ENCODE measurements around the gene OSGEP.
"Not testable (repeated sequence)": the region's sequence is repeated elsewhere in the genome, so short reads cannot be mapped to it uniquely, and the experiment has no call there.

The OSGEP gene

GRCh38 chr14:20469242-20469889 is 14.8 kb upstream of the OSGEP start, which contains the start of gene PNP:
Gene PNP, plus strand, starts transcription at chr14:20469406. Its CDS starts 119 bp downstream, at chr14:20469525.
- DNase-seq, result peak; percentile 80

GRCh38 chr14:20468764-20469241 is 14.2 kb upstream of the OSGEP start:
- DNase-seq, result no peak

- peak; percentile 97 for DNase-seq
Observed at GRCh38 chr14:20461225-20462141, 6.9 kb upstream of the OSGEP start, which contains the start of gene PIP4P1. Gene PIP4P1, minus strand, starts transcription at chr14:20461434. Its CDS starts 109 bp downstream, at chr14:20461325.

GRCh38 chr14:20460458-20461224 is 6.0 kb upstream of the OSGEP start:
- DNase-seq, result peak; percentile 51

- no peak for DNase-seq
Observed at GRCh38 chr14:20458031-20458789, 3.6 kb upstream of the OSGEP start.

GRCh38 chr14:20456971-20457370 is 2.4 kb upstream of the OSGEP start:
- DNase-seq, result no peak

GRCh38 chr14:20455355-20456300 is 1.0 kb upstream of the OSGEP start:
- DNase-seq, result no peak

GRCh38 chr14:20452831-20453230 is 1.8 kb downstream of the OSGEP start:
- not testable (repeated sequence) for DNase-seq

GRCh38 chr14:20446889-20447288 is 7.7 kb downstream of the OSGEP start:
- DNase-seq, result no peak

- not testable (repeated sequence) for DNase-seq
Observed at GRCh38 chr14:20443650-20444049, 11.0 kb downstream of the OSGEP start.

- DNase-seq, result no peak
Observed at GRCh38 chr14:20441461-20441860, 13.2 kb downstream of the OSGEP start.

- no peak for DNase-seq
Observed at GRCh38 chr14:20440882-20441281, 13.7 kb downstream of the OSGEP start.

- DNase-seq, result no peak
Observed at GRCh38 chr14:20440465-20440864, 14.1 kb downstream of the OSGEP start.

GRCh38 chr14:20438664-20439063 is 15.9 kb downstream of the OSGEP start:
- DNase-seq, result no peak

- no peak for DNase-seq
Observed at GRCh38 chr14:20436363-20436755, 18.3 kb downstream of the OSGEP start.

- no peak for DNase-seq
Observed at GRCh38 chr14:20435582-20436362, 18.8 kb downstream of the OSGEP start, which contains the start of gene KLHL33. Gene KLHL33, minus strand, starts transcription at chr14:20436166. Its CDS starts 355 bp downstream, at chr14:20435811.

- DNase-seq, result no peak
Observed at GRCh38 chr14:20434701-20435581, 19.7 kb downstream of the OSGEP start.

GRCh38 chr14:20429801-20430669 is 24.6 kb downstream of the OSGEP start:
- no peak for DNase-seq
